ENCODE results near the gene KRT83. TPM values are rescaled to one million over a fixed set of nuclear protein-coding genes. Genes with fewer than 3 reads are reported as not detected.

The KRT83 gene
- total RNA-seq, 3 donors from 2014 or later, result not detected

DNA sequence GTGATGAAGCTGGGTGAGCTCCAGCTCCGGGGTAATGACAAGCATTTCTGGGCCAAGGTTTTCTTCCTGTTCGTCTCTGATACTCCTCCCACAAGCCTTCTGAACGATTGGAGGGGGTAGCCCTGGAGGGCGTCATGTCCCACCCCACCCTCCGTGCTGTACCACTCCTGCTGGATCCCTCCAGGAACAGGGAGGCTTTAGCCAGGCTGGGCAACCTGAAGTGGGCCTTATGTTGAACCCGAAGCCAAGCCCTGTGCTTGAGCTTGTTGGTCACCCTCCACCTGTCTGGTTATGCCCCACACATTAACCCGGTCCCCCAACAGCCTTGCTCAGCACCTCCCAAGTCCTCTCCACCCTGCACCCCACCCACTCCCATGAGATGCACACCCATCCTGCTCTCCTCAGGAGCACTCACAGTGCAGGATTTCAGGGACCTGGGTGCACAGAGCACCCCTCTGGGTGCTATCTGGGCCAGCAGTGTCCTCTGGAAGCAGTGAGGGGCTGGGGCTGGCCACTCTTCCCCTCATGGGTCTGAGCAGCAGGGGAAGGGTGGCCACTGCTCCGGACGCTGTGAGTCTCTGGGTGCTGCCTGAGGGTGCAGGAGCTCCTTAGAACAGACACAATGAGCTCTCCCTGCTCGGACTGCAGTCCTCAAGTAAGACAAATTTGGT, 6.8 kb upstream of the KRT83 start:
- Histone ChIP-seq H3K36me3 (ENCODE audit: low read depth) (no peaks in the 10 kb centered on the region), H3K4me3 (no peak overlapping the region), H3K4me1 (ENCODE audit: low read depth) (no peaks in the 10 kb centered on the region), H3K9me3 (no peaks in the 10 kb centered on the region)
- ATAC-seq (no peak), DNase-seq (no peak)
- TF ChIP-seq, protein P1, sequence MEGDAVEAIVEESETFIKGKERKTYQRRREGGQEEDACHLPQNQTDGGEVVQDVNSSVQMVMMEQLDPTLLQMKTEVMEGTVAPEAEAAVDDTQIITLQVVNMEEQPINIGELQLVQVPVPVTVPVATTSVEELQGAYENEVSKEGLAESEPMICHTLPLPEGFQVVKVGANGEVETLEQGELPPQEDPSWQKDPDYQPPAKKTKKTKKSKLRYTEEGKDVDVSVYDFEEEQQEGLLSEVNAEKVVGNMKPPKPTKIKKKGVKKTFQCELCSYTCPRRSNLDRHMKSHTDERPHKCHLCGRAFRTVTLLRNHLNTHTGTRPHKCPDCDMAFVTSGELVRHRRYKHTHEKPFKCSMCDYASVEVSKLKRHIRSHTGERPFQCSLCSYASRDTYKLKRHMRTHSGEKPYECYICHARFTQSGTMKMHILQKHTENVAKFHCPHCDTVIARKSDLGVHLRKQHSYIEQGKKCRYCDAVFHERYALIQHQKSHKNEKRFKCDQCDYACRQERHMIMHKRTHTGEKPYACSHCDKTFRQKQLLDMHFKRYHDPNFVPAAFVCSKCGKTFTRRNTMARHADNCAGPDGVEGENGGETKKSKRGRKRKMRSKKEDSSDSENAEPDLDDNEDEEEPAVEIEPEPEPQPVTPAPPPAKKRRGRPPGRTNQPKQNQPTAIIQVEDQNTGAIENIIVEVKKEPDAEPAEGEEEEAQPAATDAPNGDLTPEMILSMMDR (IDR thresholded peaks at IDR 0.05), result no peak
- intact Hi-C loops (cut with DNase I, micrococcal nuclease), result loop anchor here in 1 of 2 donors (5.0 kb wide), 1 partner anchor 171 kb away; no protein-coding TSS in a partner anchor

DNA sequence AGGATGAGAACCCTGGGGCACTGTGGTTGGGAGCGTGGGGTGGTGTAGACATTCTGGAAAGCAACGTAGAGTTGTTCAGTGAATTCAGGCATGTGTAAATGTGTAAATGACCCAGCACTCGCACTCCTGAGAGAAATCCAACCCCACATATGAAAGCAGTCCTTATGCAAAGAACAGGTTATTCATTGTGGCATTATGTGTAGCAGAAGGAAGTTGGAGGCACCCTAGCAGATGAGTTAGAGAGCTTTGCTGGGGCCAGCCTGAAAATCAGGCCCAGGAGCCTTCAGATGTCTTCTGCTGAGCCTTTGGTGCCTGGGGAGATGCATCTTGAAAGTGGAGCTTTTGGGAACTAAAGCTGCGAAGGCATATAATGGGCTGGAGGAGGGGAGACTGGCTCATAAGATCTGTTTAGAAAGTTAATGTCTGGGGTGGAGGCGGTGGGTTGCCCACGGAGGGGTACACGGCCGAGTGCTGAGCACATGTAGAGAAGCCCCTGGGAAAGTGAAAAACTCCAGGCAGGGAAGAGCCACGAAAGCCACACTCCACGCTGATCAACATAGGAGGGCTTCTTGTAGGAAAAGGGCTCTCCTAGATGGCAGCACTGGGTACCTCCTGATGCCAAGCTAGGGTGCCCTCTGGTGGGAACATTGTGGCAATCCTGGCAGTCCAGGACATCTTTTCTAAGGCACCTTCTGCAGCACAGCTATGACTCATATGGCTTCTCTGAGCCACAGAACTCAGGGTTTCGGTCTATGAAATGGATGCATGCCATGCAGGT, 6.0 kb upstream of the KRT83 start:
- intact Hi-C loops (cut with DNase I, micrococcal nuclease), result loop anchor here in 1 of 2 donors (5.0 kb wide), 1 partner anchor 170 kb away; no protein-coding TSS in a partner anchor

DNA sequence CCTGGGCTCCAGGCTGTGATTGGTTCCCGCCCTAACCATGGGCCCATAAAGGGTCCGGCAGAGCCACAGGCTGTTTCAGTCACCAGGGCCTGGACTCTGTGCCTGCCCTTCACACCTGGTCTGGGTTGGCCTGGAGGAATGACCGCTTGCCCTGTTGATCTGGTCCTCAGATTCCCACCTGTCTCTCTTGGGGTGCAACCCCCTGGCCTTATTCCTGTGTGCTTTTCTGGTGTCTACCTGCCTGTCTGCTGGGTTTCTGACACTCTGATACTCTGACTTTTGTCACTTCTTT, 2.9 kb upstream of the KRT83 start:
- TF ChIP-seq, protein P1 (IDR thresholded peaks at IDR 0.05), result no peak
- ATAC-seq, result no peak
- Histone ChIP-seq H3K4me3 (no peak overlapping the region), H3K36me3 (ENCODE audit: low read depth) (no peaks in the 10 kb centered on the region), H3K4me1 (ENCODE audit: low read depth) (no peaks in the 10 kb centered on the region), H3K9me3 (no peaks in the 10 kb centered on the region)
- no peak for DNase-seq
- intact Hi-C loops (cut with DNase I, micrococcal nuclease), result no loop called here

More for the DNA sequence above, 6.0 kb upstream of the KRT83 start:
- H3K4me1 ChIP-seq (ENCODE audit: low read depth), result no peaks in the 10 kb centered on the region
- H3K4me3 ChIP-seq, result no peak overlapping the region
- H3K9me3 ChIP-seq, result no peaks in the 10 kb centered on the region
- DNase-seq (peak in 2 of 3 donors; percentile 79 to 94), ATAC-seq (peak; percentile 99)
- TF ChIP-seq, protein P1 (IDR thresholded peaks at IDR 0.05), result peak; percentile 63
- H3K36me3 ChIP-seq (ENCODE audit: low read depth), result no peaks in the 10 kb centered on the region

DNA sequence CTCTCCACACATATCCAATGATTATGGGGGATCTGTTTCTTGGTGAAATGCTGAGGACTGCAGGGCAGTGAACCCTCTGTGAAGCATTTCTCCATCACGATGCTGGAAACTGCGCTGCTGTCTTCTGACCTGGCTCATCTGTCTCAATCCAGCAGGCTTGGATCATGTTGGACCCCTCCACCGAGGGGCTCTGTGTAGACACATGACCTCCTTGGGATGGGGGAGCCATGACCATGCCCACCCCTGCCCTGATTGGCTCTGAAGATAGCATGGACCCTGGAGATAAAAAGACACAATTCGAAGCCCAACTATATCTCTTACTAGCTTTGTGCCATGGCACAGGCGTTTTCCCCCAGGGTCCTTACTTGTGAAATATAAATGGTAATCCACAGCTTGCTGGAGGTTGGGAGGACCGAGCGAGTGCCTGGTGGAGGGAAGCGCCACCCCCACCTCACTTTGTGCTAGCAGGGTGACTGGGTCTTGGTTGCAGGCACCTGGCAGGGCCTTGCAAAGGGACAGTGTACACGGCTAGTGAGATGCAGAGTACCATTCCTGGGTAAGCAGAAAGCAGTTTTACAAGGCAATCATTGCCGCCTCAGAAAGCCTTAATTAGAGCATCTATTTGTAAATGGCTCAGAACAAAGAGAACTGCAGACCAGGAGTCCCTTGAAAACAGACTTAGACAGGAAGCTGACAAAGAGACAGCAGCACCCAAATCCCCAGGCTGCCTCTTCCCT, 2.4 kb upstream of the KRT83 start:
- no peak for DNase-seq
- intact Hi-C loops (cut with DNase I, micrococcal nuclease), result no loop called here
- TF ChIP-seq, protein P1 (IDR thresholded peaks at IDR 0.05), result no peak
- no peaks in the 10 kb centered on the region for H3K4me1 ChIP-seq (ENCODE audit: low read depth)
- no peak overlapping the region for H3K4me3 ChIP-seq
- no peak for ATAC-seq
- H3K9me3 ChIP-seq, result no peaks in the 10 kb centered on the region
- no peaks in the 10 kb centered on the region for H3K36me3 ChIP-seq (ENCODE audit: low read depth)

DNA sequence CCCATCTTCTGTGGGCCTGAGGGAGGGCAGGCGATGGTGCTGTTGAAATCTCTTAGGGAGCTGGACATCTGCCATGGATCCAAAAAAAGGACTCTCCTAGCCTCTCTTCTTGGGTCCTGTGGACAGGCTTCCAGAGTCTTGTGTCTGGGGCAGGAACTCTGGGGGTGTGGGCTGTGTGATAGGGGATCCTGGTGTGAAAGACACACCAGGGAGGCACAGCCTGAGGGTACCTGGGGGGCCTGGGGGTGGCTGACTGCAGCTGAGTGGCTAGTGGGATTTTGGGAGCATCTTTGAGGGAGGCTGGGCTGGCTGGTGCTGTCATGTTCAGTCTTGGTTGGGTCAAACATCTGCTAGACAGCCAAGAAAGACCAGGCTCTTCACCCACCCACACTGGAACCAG, 1.8 kb upstream of the KRT83 start:
- no peak overlapping the region for H3K4me3 ChIP-seq
- DNase-seq (no peak), ATAC-seq (no peak)
- intact Hi-C loops (cut with DNase I, micrococcal nuclease), result no loop called here
- H3K4me1 ChIP-seq (ENCODE audit: low read depth), result no peaks in the 10 kb centered on the region
- TF ChIP-seq, protein P1 (IDR thresholded peaks at IDR 0.05), result no peak
- no peaks in the 10 kb centered on the region for H3K36me3 ChIP-seq (ENCODE audit: low read depth)
- H3K9me3 ChIP-seq, result no peaks in the 10 kb centered on the region
